Measurements from ENCODE around the gene COPS7A.

GRCh38 chr12:6765048-6765633 lies 41.3 kb downstream of the COPS7A start:
- no peak for TF ChIP-seq CTCF (conservative IDR thresholded peaks at IDR 0.05)
- TF ChIP-seq EZH2 (IDR thresholded peaks at IDR 0.05; ENCODE audit: low read depth): no peak
